NOMO-1 treated with dmso at 0.1 percent for 144 hours (cell line): ENCODE data around the gene NDRG3.

Source experiments
- DNase-seq: peaks from one replicate; lab custom pipeline; 2025; ENCODE audit not compliant: unreplicated experiment; lab: John Stamatoyannopoulos, UW

Gene NDRG3

GRCh38 chr20:36761125-36761524 lies 15.2 kb upstream of the NDRG3 start:
- DNase-seq, result no peak

GRCh38 chr20:36760647-36761046 lies 14.8 kb upstream of the NDRG3 start:
- DNase-seq, result no peak

GRCh38 chr20:36758276-36758675 lies 12.4 kb upstream of the NDRG3 start:
- no peak for DNase-seq

GRCh38 chr20:36756496-36756895 lies 10.6 kb upstream of the NDRG3 start:
- DNase-seq, result no peak

GRCh38 chr20:36754656-36755222 lies 8.8 kb upstream of the NDRG3 start:
- no peak for DNase-seq

- no peak for DNase-seq
Measured at GRCh38 chr20:36752582-36752981, 6.7 kb upstream of the NDRG3 start.

- no peak for DNase-seq
Measured at GRCh38 chr20:36745234-36745926, 510 bp downstream of the NDRG3 start.

GRCh38 chr20:36744764-36745191 lies 1.1 kb downstream of the NDRG3 start:
- no peak for DNase-seq

GRCh38 chr20:36744243-36744642 lies 1.6 kb downstream of the NDRG3 start:
- DNase-seq, result no peak

- no peak for DNase-seq
Measured at GRCh38 chr20:36742558-36742957, 3.3 kb downstream of the NDRG3 start.

GRCh38 chr20:36741072-36741471 lies 4.8 kb downstream of the NDRG3 start:
- DNase-seq, result no peak

GRCh38 chr20:36737183-36737499 lies 8.7 kb downstream of the NDRG3 start:
- no peak for DNase-seq

GRCh38 chr20:36736451-36737182 lies 9.3 kb downstream of the NDRG3 start:
- no peak for DNase-seq

GRCh38 chr20:36732456-36732855 lies 13.4 kb downstream of the NDRG3 start:
- no peak for DNase-seq

GRCh38 chr20:36728986-36729385 lies 16.9 kb downstream of the NDRG3 start:
- DNase-seq, result no peak

- DNase-seq, result no peak
Measured at GRCh38 chr20:36726168-36726567, 19.7 kb downstream of the NDRG3 start.

- DNase-seq, result no peak
Measured at GRCh38 chr20:36720510-36720909, 25.4 kb downstream of the NDRG3 start.

GRCh38 chr20:36717657-36718056 lies 28.2 kb downstream of the NDRG3 start:
- DNase-seq, result no peak

GRCh38 chr20:36717021-36717420 lies 28.9 kb downstream of the NDRG3 start:
- no peak for DNase-seq

GRCh38 chr20:36712775-36713174 lies 33.1 kb downstream of the NDRG3 start:
- no peak for DNase-seq

GRCh38 chr20:36709126-36709525 lies 36.8 kb downstream of the NDRG3 start:
- no peak for DNase-seq

- no peak for DNase-seq
Measured at GRCh38 chr20:36703530-36703929, 42.4 kb downstream of the NDRG3 start.
